GM18858 (cell line): ENCODE data around the gene ZNF407.
A peak's percentile ranks its signal among the peaks of the same experiment; 100 is the strongest.

Experiments
- ATAC-seq: cut with Tn5 transposase; IDR thresholded peaks from one replicate; pipeline ENCODE4 v1.9.1; 2021; ENCODE audit not compliant: unreplicated experiment

ZNF407 gene

GRCh38 chr18:74996996-74997395, 399.3 kb downstream of the ZNF407 start:
- no peak for ATAC-seq

GRCh38 chr18:75000920-75001319, 403.2 kb downstream of the ZNF407 start:
- ATAC-seq = no peak

- no peak for ATAC-seq
Measured at GRCh38 chr18:75003039-75003438, 405.4 kb downstream of the ZNF407 start.

- ATAC-seq = no peak
Measured at GRCh38 chr18:75003764-75004690, 406.4 kb downstream of the ZNF407 start.

- no peak for ATAC-seq
Measured at GRCh38 chr18:75005626-75006025, 408.0 kb downstream of the ZNF407 start.

- ATAC-seq = no peak
Measured at GRCh38 chr18:75008186-75008585, 410.5 kb downstream of the ZNF407 start.

GRCh38 chr18:75009296-75009695, 411.6 kb downstream of the ZNF407 start:
- no peak for ATAC-seq

- no peak for ATAC-seq
Measured at GRCh38 chr18:75009878-75010277, 412.2 kb downstream of the ZNF407 start.

GRCh38 chr18:75010278-75010677, 412.6 kb downstream of the ZNF407 start:
- ATAC-seq = no peak

- ATAC-seq = no peak
Measured at GRCh38 chr18:75010689-75011088, 413.0 kb downstream of the ZNF407 start.

- peak; percentile 93 for ATAC-seq
Measured at GRCh38 chr18:75016025-75016717, 418.5 kb downstream of the ZNF407 start.

- peak; percentile 52 for ATAC-seq
Measured at GRCh38 chr18:75023473-75023872, 425.8 kb downstream of the ZNF407 start.

- ATAC-seq = no peak
Measured at GRCh38 chr18:75024871-75025270, 427.2 kb downstream of the ZNF407 start.

GRCh38 chr18:75025573-75025972, 427.9 kb downstream of the ZNF407 start:
- no peak for ATAC-seq

GRCh38 chr18:75029481-75029880, 431.8 kb downstream of the ZNF407 start:
- no peak for ATAC-seq

- ATAC-seq = no peak
Measured at GRCh38 chr18:75031717-75032317, 434.1 kb downstream of the ZNF407 start.

- no peak for ATAC-seq
Measured at GRCh38 chr18:75033516-75033915, 435.8 kb downstream of the ZNF407 start.

- no peak for ATAC-seq
Measured at GRCh38 chr18:75034937-75035336, 437.3 kb downstream of the ZNF407 start.

- ATAC-seq = no peak
Measured at GRCh38 chr18:75035928-75036327, 438.3 kb downstream of the ZNF407 start.

GRCh38 chr18:75036917-75037688, 439.4 kb downstream of the ZNF407 start:
- ATAC-seq = no peak

GRCh38 chr18:75037689-75037955, 440.0 kb downstream of the ZNF407 start:
- no peak for ATAC-seq
